Measurements from ENCODE around the gene RIBC2.

RIBC2 gene

DNA sequence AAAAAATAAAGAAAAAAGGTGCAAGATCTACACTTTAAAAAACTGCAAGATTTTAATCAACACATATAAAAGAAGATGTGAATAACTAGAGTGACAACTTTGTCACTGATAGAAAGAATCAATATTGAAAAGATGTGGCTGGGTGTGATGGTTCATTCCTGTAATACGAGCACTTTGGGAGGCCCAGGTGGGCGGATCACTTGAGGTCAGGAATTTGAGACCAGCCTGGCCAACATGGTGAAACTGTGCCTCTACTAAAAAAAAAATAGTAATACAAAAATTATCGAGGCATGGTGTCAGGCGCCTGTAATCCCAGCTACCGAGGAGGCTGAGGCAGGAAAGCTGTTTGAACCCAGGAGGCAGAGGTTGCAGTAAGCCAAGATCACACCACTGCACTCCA, 68.2 kb downstream of the RIBC2 start:
- peaks cover 4% of the 10 kb centered on the region for H3K4me1 ChIP-seq (ENCODE audit: control insufficient read depth, insufficient read depth, low read depth, low read length)
- no peak overlapping the region for H3K4ac ChIP-seq (ENCODE audit: low read depth in 1 of 2, low read length in 2 of 2)
- H4K91ac ChIP-seq (ENCODE audit: low read length), result no peak overlapping the region
- no peaks in the 10 kb centered on the region for H3K36me3 ChIP-seq (ENCODE audit: control insufficient read depth in 1 of 2, insufficient read depth in 2 of 2, low read depth in 1 of 2, low read length in 2 of 2)
- H3K4me3 ChIP-seq (ENCODE audit: insufficient read depth in 1 of 2, low read depth in 1 of 2, low read length in 2 of 2), result no peak overlapping the region
- H3K9me3 ChIP-seq (ENCODE audit: control insufficient read depth, low read length), result no peaks in the 10 kb centered on the region
- no peak overlapping the region for H2AK5ac ChIP-seq (ENCODE audit: low read length, severe bottlenecking)
- no peak overlapping the region for H3K23ac ChIP-seq (ENCODE audit: low read length in 2 of 2)
- peaks cover 0 to 5% of the 10 kb centered on the region in 2 experiments for H3K27me3 ChIP-seq (ENCODE audit: control insufficient read depth in 1 of 2, insufficient read depth in 1 of 2, low read length in 2 of 2)
- H3K27ac ChIP-seq (ENCODE audit: low read length, poor library complexity, severe bottlenecking), result no peak overlapping the region
- H2BK120ac ChIP-seq (ENCODE audit: low read depth, low read length), result no peak overlapping the region
- no peak overlapping the region for H3K14ac ChIP-seq (ENCODE audit: low read length in 2 of 2)
- H2BK12ac ChIP-seq (ENCODE audit: low read length in 2 of 2), result no peak overlapping the region
- no peak overlapping the region for H3K9ac ChIP-seq (ENCODE audit: low read length)
- 96% methylated on average over 5 of the region's 5 CpGs for WGBS
- H2BK15ac ChIP-seq (ENCODE audit: low read depth, poor library complexity, severe bottlenecking), result no peak overlapping the region
- DNase-seq, result no peak
- no peaks in the 10 kb centered on the region for H3K79me1 ChIP-seq (replicated peaks; ENCODE audit: low read length, poor library complexity, severe bottlenecking)
- no peak overlapping the region for H2BK5ac ChIP-seq (ENCODE audit: low read depth, low read length, poor library complexity, severe bottlenecking)
- H2AFZ ChIP-seq (ENCODE audit: low read depth, low read length), result no peak overlapping the region
- no peak overlapping the region for H3K18ac ChIP-seq (ENCODE audit: low read depth in 1 of 2, low read length in 2 of 2)
- no peak overlapping the region for H4K8ac ChIP-seq (ENCODE audit: low read length)
- no peak overlapping the region for H3K4me2 ChIP-seq (ENCODE audit: low read length, poor library complexity, severe bottlenecking)
